SK-N-SH (cell line): ENCODE results near the gene DLL4. TPM values are rescaled to one million over a fixed set of nuclear protein-coding genes. Genes with fewer than 3 reads are reported as not detected.

ENCODE experiments used
- polyA plus RNA-seq, 3 experiments: library from polyadenylated mRNA; depleted of rRNA; stranded (reverse); fragments of >200 nt; gene quantifications; 2 replicates each; pipeline ENCODE4 v1.2.3, GENCODE V29; 2012
- small RNA-seq, 7 experiments: library from RNA; depleted of rRNA; stranded (forward); fragments of <200 nt; gene quantifications; one replicate each; pipeline ENCODE3, GENCODE V24; 2012

Gene DLL4
- polyA plus RNA-seq, 1 of the 3 experiments (the other 2 are of a cell fraction) = 0.03 TPM

Small RNA genes within 50 kb of the gene (small RNA-seq; reads per million reads assigned to genes)
- 0 reads per million in 7 experiments for gene ISCA1P4

Other genes starting within 250 kb of the DLL4 start
- gene RAD51, start 234.2 kb upstream of the DLL4 start, polyA plus RNA-seq (2012; rRNA removed) = 6.6 and 7.6 TPM in 2 replicates
- gene RMDN3, start 174.1 kb upstream of the DLL4 start, polyA plus RNA-seq (2012; rRNA removed) = 30.0 and 33.0 TPM in 2 replicates
- 0.60 and 0.67 TPM in 2 replicates for gene GCHFR, start 165.3 kb upstream of the DLL4 start, polyA plus RNA-seq (2012; rRNA removed)
- gene C15orf62, start 159.4 kb upstream of the DLL4 start, polyA plus RNA-seq (2012; rRNA removed) = 0.06 TPM in 1 of 2 replicates, not detected in the other
- 35.5 and 37.8 TPM in 2 replicates for gene ZFYVE19, start 122.3 kb upstream of the DLL4 start, polyA plus RNA-seq (2012; rRNA removed)
- gene DNAJC17, start 121.9 kb upstream of the DLL4 start, polyA plus RNA-seq (2012; rRNA removed) = 53.1 and 61.6 TPM in 2 replicates
- gene PPP1R14D, start 100.6 kb upstream of the DLL4 start, polyA plus RNA-seq (2012; rRNA removed) = not detected in 2 replicates
- gene SPINT1, start 85.3 kb upstream of the DLL4 start, polyA plus RNA-seq (2012; rRNA removed) = 0.58 and 2.0 TPM in 2 replicates
- gene RHOV, start 55.1 kb upstream of the DLL4 start, polyA plus RNA-seq (2012; rRNA removed) = 0.49 and 0.62 TPM in 2 replicates
- 13.5 and 14.1 TPM in 2 replicates for gene VPS18, start 34.9 kb upstream of the DLL4 start, polyA plus RNA-seq (2012; rRNA removed)
- 9.3 and 12.3 TPM in 2 replicates for gene CHAC1, start 24.1 kb downstream of the DLL4 start, polyA plus RNA-seq (2012; rRNA removed)
- 4.6 and 5.2 TPM in 2 replicates for gene INO80, start 186.9 kb downstream of the DLL4 start, polyA plus RNA-seq (2012; rRNA removed)